HEK293 (cell line): ENCODE measurements around the gene CCDC40.

ENCODE experiments used
- CTCF ChIP-seq: fragments of 450-650 bp; formaldehyde crosslinking; IDR thresholded peaks from 2 replicates; pipeline ENCODE4 v1.5.1; 2016; ENCODE audit warnings: missing biosample characterization, missing genetic modification characterization
- ZNF202 ChIP-seq: fragments of 450-650 bp; formaldehyde crosslinking; IDR thresholded peaks from 2 replicates; pipeline ENCODE4 v1.5.1; 2016; ENCODE audit warnings: missing biosample characterization, missing genetic modification characterization, borderline replicate concordance
- ZNF530 ChIP-seq: fragments of 450-650 bp; formaldehyde crosslinking; IDR thresholded peaks from 2 replicates; pipeline ENCODE4 v1.5.1; 2016; ENCODE audit warnings: low read depth, missing biosample characterization, missing genetic modification characterization
- ZNF776 ChIP-seq: fragments of 450-650 bp; formaldehyde crosslinking; IDR thresholded peaks from 2 replicates; pipeline ENCODE4 v1.5.0; 2017; ENCODE audit warnings: missing biosample characterization, missing genetic modification characterization, borderline replicate concordance
- ZSCAN23 ChIP-seq: fragments of 450-650 bp; formaldehyde crosslinking; IDR thresholded peaks from 2 replicates; pipeline ENCODE4 v1.5.1; 2016; ENCODE audit warnings: missing biosample characterization, missing genetic modification characterization

GRCh38 chr17:80097844-80098691 lies 61.6 kb downstream of the CCDC40 start:
- TF ChIP-seq CTCF (tag by site-specific recombination) = no peak
- no peak for TF ChIP-seq ZNF530 (tag by site-specific recombination)
- no peak for TF ChIP-seq ZNF776
- no peak for TF ChIP-seq ZNF202 (tag by site-specific recombination)
- TF ChIP-seq ZSCAN23 (tag by site-specific recombination) = no peak
